Frontal cortex (tissue), 4 donors: ENCODE results near the gene PDCD5. TPM values are rescaled to one million over a fixed set of nuclear protein-coding genes. Genes with fewer than 3 reads are reported as not detected.
"Not testable (repeated sequence)": the region's sequence is repeated elsewhere in the genome, so short reads cannot be mapped to it uniquely, and the experiment has no call there.

Source experiments
- DNase-seq, 2 donors: peaks; one replicate each; pipeline ENCODE4 v3.0.0; 2012; ENCODE audit warnings: low spot score in 2 of 2
- FAIRE-seq: peaks from 2 replicates; lab custom pipeline; 2012; peaks lifted over from hg19 to GRCh38; lab: Jason Lieb, UNC
- total RNA-seq: library from RNA; depleted of rRNA; stranded (reverse); fragments of >200 nt; gene quantifications from one replicate; pipeline ENCODE4 v1.2.3, GENCODE V29; 2014
- donor health status: control.
- donor health status: control.
- donor health status: control.

PDCD5 gene
- total RNA-seq, 1 donor from 2014 or later: 42.4 TPM

DNA sequence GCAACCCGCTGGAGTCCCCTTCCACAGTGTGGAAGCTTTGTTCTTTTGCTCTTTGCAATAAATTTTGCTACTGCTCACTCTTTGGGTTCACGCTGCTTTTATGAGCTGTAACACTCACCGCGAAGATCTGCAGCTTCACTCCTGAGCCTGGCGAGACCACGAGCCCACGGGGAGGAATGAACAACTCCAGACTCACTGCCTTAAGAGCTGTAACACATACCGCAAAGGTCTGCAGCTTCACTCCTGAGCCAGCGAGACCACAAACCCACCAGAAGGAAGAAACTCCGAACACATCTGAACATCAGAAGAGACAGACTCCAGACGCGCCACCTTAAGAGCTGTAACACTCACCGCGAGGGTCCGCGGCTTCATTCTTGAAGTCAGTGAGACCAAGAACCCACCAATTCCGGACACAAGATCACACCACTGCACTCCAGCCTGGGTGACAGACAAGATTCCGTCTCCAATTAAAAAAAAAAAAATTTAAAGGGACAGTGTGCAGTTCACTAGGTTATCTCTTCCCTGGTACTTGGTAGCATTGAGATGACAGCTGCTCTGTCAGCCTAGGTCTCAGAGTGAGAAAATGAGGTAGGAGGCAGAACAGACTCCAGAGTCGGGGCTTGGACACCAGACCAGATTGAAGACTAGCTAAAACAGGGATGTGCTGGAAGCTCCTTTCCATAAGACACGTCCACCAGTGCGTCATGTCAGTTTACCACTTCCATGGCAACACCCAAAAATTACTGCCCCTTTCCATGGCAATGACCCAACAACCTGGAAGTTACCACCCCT is 8.1 kb upstream of the PDCD5 start:
- DNase-seq, FAIRE-seq: not testable (repeated sequence)

GRCh38 chr19:32573492-32573794 is 7.5 kb upstream of the PDCD5 start:
- FAIRE-seq (no peak), DNase-seq (no peak)

DNA sequence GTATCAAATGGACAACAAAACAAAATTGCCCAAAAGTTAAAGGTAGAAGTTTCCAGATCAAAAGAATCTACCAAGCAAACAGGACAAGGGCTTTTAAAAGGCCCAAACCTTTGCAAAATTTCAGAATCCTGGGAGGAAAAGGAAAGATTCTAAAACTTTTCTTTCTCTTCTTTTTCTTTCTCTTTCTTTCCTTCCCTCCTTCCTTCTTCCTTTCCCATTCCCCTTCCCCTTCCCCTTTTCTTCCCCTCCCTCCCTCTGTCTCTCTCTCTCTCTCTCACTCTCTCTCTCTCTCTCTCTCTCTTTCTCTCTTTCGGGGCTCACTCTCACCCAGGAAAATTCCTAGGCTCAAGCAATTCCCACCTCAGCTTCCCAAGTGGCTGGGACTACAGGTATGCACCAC is 4.2 kb upstream of the PDCD5 start:
- FAIRE-seq (no peak), DNase-seq (no peak)

GRCh38 chr19:32580353-32580900 is 563 bp upstream of the PDCD5 start:
- FAIRE-seq: no peak

GRCh38 chr19:32581705-32582179 is 752 bp downstream of the PDCD5 start:
- DNase-seq (no peak), FAIRE-seq (no peak)

More at GRCh38 chr19:32580353-32580900, 563 bp upstream of the PDCD5 start:
- DNase-seq: no peak

DNA sequence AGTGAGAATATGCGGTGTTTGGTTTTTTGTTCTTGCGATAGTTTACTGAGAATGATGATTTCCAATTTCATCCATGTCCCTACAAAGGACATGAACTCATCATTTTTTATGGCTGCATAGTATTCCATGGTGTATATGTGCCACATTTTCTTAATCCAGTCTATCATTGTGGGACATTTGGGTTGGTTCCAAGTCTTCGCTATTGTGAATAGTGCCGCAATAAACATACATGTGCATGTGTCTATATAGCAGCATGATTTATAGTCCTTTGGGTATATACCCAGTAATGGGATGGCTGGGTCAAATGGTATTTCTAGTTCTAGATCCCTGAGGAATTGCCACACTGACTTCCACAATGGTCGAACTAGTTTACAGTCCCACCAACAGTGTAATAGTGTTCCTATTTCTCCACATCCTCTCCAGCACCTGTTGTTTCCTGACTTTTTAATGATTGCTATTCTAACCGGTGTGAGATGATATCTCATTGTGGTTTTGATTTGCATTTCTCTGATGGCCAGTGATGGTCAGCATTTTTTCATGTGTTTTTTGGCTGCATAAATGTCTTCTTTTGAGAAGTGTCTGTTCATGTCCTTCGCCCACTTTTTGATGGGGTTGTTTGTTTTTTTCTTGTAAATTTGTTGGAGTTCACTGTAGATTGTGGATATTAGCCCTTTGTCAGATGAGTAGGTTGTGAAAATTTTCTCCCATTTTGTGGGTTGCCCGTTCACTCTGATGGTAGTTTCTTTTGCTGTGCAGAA is 6.9 kb downstream of the PDCD5 start:
- DNase-seq, FAIRE-seq: not testable (repeated sequence)

DNA sequence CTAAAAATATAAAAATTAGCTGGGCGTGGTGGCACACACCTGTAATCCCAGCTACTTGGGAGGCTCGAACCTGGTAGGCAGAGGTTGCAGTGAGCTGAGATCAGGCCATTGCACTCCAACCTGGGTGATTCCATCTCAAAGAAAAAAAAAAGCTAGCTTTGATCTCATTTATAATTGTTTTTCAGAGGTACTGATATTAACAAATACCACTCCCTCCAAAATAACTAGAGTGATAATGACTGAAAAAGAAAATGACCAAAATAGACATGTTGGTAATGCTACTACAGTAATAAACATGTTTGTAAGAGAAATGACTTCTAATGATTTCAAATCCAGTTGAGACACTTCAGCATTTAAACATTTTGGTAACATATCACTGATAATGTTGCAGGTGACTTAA is 13.0 kb downstream of the PDCD5 start:
- no peak for FAIRE-seq
- no peak for DNase-seq

DNA sequence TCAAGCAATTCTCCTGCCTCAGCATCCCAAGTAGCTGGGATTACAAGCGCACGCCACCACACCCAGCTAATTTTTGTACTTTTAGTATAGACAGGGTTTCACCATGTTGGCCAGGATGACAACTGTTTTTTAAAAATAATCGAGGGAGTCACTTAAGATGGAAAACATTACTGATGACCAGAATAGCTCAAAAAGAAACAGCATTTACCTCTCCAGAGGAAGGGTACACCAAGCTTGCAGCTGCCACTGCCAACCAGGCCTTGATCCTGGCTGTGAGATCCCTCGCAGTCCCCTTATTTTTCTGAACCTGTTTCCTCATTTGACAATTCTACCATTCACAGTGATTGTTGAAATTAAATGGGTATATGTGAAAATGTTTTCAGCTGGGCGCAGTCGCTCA is 14.5 kb downstream of the PDCD5 start:
- FAIRE-seq (no peak), DNase-seq (no peak)

- FAIRE-seq (no peak), DNase-seq (no peak)
Measured at GRCh38 chr19:32598022-32598421, 17.0 kb downstream of the PDCD5 start.

- FAIRE-seq: no peak
- DNase-seq: no peak
Measured at GRCh38 chr19:32599258-32599657, 18.3 kb downstream of the PDCD5 start.

- FAIRE-seq: no peak
- DNase-seq: peak; percentile 39 to 49
Measured at GRCh38 chr19:32599736-32600157, 18.8 kb downstream of the PDCD5 start.

DNA sequence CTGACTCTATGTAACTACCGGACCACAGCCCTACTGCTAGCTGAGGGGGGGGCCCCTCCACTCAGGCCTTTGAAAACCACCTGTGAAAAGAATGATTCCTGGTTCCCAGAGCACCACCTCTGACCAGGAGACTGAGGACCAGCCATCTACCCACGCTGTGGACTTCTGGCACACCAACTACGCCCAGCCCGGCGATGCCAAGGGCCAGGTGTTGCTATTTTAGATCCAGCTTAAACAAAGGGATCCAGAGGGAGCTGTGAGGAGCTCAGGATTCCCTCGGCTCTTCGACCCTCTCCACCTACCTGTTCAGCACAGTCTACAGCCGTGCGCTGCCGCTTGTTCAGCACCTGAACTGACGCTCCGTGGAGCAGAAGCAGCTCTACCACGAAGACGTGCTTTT is 23.0 kb downstream of the PDCD5 start:
- FAIRE-seq (no peak), DNase-seq (no peak)

DNA sequence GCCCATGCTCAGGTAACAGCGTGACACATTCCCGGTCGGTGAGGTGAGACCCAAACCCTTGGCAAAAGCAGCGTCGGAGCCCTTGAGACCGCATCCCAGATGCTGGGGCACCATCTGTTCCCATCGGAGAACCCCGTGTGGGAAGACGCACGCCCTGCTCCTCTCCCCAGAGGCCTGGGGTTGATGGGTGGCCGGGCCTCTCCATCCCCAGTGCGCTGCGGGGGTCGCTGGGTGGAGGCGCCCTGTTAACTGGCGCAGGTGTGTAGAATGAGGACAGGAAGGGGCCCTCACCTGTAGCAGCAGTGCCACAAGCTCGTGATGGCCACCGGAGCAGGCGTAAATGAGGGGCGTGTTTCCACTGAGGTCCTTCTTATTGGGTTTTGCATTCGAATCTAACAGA is 24.6 kb downstream of the PDCD5 start:
- no peak for DNase-seq
- no peak for FAIRE-seq

GRCh38 chr19:32606289-32606688 is 25.3 kb downstream of the PDCD5 start:
- DNase-seq (no peak), FAIRE-seq (no peak)

DNA sequence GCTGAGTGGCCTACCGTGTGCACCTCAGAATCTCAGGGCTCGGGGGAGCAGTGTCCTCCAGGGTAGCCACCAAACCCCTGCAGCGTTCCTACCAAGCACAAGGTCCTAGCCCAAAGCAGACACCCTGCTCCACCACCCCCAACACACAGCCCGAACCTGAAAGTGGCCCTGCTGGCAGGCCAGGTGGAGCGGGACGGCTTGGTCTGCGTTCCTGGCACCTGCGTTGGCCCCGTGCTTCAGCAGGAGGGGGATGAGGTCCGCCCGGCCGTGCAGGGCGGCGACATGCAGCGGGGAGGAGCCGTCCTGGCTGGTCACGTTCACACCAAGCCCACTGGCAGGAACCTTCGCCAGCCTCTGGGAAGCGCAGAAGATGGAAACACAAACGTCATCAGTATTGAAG is 26.5 kb downstream of the PDCD5 start:
- DNase-seq: no peak
- FAIRE-seq: no peak

DNA sequence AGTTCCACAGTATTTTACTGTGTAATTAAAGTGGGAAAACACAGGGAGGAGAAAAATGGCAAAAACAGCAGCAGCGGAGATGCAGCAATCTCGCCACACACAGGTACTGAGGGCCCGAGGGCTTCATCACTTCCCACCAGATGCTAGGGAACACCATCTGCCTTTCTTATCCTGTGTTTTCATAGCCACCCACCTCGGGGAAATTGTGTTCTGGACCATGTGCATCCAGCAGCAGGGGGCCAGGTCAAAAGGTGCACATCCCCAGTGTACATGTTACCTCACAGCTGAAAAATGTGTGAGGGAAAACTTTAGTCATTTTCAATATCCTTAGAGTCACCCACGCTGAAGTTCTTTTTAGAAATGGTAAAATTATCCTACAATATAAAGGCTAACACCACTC is 30.2 kb downstream of the PDCD5 start:
- DNase-seq: no peak
- FAIRE-seq: no peak

- no peak for FAIRE-seq
- no peak for DNase-seq
Measured at GRCh38 chr19:32613008-32613407, 32.0 kb downstream of the PDCD5 start.

GRCh38 chr19:32614916-32615315 is 33.9 kb downstream of the PDCD5 start:
- FAIRE-seq: no peak

DNA sequence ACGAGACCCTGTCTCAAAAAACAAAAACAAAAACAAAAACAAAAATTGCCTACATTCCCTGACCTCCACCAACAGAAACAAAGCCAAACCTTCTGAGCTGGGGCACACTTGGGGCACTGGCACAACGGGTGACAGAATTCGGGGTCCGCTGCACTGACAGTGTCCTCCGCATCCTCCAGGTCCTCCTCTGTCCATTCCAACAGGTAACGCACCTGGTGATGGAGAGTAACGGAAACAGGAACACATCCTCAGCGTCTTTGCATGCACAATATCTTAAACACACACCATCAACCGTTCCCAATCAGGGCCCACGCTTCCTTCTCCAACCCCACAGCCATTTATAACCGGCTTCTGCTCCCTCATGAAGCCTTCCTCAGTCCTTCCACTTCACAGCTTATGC is 34.6 kb downstream of the PDCD5 start:
- FAIRE-seq (no peak), DNase-seq (no peak)

More at GRCh38 chr19:32614916-32615315, 33.9 kb downstream of the PDCD5 start:
- no peak for DNase-seq

GRCh38 chr19:32619051-32619685 is 38.2 kb downstream of the PDCD5 start:
- FAIRE-seq: no peak
- DNase-seq: no peak

GRCh38 chr19:32622002-32622401 is 41.0 kb downstream of the PDCD5 start:
- FAIRE-seq (no peak), DNase-seq (no peak)
